ENCODE measurements around the gene PADI4.

The PADI4 gene

DNA sequence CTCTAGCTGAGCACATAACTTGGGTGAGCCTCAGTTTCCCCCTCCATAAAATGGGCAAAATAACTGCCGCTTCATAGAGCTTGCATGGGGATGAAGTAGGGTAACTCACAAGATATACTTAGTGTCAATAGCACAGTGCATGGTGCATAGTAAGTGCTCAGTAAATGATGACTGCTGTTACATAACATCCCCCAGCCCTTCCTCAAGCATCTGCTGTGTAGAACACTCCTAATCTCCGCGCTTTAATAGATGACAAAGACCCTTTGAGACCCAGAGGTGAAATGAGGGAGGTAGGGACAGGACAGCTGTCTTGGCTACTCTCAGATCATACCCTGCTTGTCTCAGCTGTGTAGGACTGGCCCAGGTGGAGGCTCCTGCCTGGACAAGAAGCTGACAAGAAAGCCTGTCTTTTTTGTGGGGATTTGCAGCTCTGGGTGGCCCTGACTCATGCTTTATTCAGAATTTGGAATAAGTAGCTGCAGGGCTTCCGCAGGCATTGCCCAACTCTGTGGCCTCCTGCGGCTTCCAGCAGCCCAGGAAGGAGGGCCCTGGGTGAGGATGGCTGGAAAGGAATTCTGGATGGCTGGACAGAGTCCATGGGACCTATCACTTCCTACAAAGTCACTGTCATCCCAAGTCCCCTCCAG is 20.7 kb upstream of the PADI4 start:
- DNase-seq = no peak

DNA sequence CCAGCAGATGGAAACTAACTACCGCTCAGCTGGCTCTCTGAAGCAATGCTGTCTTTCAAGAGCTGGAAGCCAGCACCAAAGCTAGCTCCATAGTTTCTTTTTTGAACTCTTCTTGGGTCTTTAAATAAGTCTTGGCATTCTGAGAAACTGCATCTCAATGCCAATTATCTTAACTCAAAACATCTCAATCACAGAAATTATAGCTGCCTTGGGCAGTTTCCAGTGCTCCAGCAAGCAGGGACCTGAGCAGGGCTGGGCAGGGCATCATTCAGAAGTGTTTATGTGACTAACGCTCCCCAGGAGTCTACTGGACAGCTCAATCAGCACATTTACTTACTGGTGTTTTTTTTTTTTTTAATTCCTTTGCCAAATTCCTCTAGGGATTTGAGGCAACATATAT is 18.3 kb upstream of the PADI4 start:
- no peak for DNase-seq

DNA sequence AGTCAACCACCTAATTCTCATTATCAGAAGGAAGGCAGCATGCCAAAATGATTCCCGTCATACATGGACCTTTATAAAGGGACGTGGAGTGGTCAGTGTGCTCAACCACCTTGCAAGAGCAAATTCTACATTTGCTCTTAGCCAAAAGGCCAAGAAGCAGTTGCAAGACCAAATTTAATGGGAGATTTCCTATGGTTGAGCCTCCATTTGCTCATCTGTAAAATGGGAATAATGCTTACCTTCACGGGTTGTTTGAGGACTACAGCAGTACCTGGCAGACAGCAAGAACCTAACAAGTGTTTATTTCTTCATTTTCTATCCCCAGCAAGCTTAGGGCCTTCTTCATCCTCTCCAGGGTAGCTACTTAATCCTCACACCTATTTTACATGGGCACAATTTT is 17.4 kb upstream of the PADI4 start:
- DNase-seq = no peak

DNA sequence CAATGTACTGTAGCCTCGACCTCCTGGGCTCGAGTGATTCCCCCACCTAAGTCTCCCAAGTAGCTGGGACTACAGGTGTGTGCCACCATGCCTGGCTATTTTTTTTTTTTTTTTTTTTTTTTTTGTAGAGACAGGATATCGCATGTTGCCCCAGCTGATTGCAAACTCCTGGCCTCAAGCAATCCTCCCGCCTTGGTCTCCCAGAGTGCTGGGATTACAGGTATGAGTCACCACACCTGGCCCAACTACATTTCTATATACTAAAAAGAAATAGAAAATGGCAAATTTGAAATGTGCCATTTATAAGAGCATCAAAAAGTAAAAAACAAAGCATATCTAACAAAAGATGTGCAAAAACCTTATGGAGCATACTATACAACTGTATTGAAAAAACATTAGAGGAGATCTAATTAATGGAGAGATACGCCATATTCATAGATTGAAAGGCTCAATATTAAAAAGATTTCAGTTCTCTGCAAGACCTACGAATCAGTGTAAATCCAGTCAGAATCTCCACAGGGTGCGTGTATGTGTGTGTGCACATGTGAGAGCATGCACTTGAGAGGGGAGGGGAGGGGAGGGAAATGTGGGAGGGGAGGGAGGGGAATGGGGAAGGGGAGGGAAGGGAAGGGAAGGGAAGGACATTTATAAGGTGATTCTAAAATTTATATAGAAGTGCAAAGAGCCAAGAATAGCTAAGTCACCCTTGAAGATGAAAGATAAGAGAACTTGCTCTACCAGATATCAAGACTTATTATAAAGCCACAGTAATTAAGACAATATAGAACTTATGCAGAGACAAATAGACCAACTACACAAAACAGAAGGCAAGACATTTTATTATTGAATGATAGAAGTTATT is 15.5 kb upstream of the PADI4 start:
- no peak for DNase-seq

DNA sequence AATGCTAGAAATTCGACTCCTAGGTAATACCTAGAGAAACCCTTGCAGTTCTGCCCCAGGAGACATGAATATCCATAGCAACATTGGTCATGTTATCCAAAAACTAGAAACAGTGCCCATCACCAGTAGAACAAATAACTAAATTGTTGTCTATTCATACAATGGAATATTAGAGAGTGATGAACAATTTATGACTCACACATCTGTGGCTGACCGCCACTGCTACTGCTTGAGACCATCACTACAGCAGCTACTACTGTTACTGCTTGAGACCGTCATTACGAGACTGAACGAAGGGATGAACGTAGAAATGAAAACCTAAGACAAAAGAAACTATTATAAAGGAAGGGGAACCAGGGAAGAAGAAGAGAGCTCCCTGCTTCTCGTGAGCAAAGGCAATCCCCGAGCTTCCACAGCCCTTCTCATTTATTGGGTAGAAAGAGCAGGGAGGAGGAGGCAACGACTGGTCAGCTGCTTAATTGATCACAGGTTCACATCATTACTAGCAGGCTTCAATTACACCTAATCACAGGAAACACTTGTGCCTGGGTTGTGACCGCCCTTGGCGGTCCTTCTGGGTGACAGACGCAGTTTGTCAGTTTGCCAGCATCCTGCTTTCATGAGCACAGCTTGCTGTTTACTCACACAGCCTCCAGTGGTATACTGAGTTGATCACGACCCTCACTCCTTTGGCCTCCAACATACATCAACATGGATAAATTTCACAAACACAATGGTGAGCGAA is 14.1 kb upstream of the PADI4 start:
- no peak for DNase-seq

DNA sequence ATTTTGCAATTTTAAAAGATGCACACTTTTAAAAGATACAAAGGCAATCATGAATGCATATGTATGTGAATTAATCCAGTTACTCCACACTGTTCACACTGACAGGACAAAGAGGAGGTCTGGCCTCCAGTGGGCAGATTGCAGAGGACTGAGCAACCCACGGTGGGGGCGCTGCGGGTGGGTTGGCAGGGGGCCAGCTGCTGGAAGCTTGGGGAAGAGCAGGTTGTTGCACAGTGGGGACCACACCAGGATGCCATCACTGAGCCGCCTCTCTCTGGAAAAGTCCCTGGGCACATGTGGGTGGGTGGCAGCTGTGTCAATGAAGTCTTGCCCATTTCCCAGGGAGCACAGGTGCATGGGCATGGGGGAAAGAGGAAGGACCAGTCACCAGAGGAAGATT is 12.7 kb upstream of the PADI4 start:
- DNase-seq = no peak

DNA sequence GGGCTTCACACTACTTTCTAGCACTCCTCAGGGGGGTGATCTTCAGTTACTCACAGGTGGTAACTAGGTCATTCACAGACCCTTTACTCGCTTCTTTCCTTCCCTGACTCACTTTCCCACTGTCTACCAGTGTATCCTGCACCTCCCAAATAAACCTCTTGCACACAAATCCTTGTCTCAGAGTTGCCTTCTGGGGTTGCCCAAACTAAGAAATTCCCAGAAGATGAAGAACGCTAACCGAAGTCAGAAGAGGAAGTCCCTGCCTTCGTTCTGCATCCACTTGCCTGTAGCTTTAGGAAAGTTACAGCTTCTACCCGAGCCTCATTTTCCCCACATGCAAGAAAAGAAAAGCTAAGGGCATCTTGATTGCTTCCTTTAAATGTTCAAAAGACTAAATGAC is 11.9 kb upstream of the PADI4 start:
- DNase-seq = no peak

DNA sequence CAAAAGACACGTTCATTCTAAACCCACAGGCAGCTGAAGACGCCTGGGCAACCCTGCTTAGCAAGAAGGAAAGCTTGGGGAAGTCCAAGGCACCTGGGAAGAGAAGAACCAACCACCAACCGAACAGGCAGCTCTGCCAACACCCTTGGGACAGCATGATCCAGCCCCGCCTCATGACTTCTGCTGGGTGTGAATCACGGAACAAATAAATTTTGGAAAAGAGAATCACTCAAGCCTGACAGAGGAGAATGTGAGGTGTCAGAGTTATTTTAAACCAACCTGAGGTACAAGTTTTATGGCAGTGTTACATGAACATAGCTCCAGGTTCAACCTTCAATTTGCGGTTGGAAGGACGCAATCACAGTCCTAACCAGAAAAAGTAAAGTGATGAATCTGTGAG is 10.0 kb upstream of the PADI4 start:
- no peak for DNase-seq

DNA sequence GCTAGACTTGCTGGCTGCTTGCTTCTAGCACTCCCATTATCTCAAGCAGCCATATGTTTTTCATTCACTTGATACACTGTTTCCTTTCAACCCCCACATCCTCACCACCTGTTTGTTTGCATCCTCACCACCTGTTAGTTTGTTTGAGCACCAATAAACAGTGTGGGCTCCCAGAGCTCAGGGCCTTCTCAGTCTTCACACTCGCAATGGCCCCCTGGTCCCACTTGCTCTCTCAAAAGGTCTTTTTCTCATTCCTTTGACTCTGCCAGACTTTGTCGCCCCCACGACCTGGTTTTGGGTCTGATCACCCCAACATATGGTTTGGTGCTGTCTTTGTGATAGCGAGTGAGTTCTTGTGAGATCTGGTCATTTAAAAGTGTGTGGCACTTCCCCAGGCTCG is 6.2 kb upstream of the PADI4 start:
- no peak for DNase-seq

DNA sequence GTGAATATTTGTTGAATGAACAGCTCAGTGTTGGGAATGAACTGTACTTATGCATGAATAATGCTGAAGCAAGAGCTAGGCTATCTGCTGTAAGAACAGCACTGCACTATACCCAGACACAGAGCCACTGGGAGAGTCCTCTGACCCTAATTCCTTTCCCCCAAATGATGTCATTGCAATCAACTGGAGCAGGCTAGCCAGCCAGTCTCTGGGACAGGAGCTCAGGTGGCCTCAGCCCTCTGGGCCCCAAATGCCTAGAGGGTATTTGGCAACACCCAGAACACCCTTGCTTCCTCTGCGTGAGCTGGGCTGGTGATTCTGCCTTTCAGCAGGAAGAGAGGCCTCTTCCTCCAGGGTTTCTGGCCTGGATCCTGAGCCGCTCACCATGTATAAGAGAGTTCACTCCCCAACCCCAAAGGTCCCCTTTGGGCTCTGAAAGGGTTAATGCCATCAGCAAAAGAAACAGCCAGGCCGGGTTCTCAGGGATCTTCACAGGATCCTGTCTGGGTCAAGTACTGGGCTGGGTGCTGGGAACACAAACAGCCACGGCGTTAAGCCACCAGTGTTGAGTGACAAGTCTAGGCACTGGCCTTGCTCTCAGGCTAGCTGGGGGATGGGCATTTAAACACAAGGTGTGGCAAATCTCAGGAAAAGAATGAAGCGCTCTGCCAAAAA is 3.7 kb upstream of the PADI4 start:
- no peak for DNase-seq

DNA sequence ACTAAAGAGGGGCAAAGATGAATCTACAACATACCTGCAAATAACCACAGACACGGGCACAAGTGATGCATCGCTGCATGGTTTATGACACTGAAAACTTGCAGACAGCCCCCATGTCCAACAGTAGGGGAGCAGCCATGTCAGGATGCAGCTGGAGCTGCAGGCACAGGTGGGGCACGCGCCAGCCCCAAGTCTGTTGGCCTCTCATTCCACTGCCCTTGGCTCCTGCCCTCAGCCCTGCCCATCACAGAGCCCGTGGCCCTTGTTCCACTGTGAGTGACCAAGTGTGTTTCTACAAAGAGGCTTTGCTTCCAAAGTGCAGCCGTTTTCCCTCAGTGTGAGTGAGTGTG is 3.2 kb upstream of the PADI4 start:
- no peak for DNase-seq

DNA sequence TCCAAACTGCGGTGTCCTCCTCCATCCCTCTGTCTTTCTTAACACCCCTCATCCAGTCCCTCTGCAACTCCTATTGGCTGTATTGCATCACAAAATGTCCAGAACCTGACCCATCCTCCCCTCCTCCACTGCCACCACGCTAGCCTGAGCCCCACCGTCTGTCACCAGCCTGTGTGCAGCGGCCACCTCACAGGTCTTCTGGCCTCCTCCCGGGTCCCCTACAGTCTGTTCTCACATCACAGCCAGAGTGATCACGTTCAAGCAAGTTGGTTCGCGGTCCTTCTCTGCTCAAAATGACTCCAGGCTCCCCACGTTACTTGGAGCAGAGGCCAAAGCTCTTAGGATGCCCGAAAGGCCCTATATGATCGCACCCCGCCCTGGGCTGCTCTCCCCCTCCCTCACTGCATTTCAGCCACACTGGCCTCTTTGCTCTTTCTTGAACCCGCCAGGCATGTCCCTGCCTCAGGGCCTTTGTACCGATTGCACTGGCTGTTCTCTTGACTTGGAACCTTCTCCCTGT is 2.4 kb upstream of the PADI4 start:
- no peak for DNase-seq

DNA sequence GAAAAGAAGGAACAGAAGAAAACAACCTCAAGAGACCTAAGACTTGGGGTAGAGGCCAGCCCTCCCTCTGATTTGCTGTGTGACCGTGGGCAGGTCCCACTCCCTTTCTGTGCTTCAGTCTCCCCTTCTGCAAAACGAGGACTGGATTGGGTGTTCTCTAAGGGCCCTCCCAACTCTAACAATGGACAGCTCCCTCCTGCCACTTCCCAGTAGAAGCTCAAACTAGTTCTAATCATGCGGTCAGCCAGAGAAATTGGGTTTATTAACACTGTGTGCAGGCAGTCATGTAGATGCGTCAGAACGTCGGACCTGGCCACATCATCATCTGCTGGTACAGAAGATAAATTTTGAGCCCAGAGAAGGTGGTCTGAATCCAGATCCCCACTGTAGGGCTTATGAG is 1.6 kb upstream of the PADI4 start:
- DNase-seq = no peak

DNA sequence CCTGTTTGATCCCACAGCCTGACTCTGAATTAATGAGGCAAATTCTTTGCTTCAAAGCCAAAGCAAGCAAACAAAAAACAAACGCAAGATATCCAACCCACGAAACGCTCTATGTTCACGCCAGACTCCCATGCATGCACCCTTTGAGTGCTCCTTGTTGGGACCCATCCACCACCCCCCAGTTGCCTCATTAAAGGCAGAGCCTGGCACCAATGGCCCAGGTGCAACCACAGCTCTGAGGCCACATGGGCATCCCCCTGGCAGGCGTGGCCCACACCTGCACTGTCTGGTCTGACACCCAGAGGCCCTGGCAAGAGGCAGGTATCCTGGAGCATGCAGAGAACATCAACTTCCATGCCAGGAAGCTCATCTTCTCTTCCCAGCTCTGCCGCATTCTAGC is 1.1 kb upstream of the PADI4 start:
- DNase-seq = no peak

DNA sequence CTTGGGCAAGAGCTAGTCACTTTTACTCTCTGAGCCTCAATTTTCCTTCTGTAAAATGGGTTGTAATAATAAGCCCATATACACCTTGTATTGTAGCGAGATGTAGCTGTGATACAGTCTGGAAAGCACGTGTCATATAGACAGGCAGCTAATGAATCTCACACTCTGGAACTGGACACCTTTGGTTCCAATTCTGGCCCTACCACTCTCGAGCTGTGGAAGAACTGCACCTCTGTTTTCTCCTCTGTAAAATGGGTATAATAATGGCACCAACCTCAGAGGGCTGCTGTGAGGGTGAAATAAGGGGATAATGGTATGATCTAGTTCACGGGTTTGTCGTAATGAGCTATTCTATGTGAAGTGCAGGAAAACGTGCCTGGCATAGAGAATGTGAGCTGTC is 668 bp upstream of the PADI4 start:
- DNase-seq = no peak

DNA sequence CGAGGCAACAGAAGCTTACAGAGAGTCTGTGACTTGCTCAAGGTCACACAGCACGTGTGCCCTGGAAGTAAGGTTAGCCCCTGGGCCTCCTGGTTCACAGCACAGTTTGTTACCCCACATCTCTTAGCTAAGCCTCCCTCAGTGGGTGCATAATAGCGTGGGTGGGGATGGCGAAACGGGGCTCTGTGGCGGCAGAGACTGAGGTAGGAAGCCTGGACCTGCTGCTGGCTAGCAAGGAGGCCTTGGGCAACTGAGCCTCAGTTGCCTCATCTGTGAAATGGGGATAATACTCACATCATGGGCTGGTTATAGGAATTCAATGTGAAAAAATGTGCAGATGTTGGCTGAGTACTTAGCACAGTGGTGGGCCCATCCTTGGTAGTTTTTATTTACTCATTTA is 596 bp downstream of the PADI4 start:
- DNase-seq = no peak

DNA sequence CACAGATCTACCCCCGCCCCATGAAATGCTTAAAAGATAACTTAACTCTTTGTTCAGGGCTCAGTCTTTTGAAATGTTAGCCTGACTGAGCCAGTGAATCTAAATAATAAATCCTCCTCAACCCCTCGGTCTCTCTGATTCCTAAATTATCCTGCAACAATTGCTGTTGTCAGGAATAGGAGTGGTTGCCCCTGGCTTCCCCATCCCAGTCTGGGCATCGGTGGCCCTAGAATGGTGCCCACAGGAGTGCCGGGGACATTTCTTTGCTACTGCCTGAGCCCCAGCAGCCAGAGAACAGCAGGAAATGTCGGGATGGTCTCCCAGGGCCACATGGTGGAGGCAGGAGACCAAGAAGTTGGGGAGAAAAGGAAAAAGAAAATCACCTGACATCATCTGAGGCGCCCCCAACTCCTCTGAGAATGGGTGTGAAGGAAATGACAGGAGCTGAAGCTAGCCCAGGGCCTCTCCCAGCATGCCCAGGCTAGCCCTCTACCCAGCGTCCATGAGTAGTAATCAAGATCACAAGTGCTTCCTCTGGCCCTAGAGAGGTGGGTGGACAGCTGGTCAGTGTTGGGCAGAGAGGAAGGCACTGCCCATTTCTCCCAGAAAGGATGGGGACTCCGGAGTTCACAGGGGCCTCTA is 1.6 kb downstream of the PADI4 start:
- DNase-seq = no peak

DNA sequence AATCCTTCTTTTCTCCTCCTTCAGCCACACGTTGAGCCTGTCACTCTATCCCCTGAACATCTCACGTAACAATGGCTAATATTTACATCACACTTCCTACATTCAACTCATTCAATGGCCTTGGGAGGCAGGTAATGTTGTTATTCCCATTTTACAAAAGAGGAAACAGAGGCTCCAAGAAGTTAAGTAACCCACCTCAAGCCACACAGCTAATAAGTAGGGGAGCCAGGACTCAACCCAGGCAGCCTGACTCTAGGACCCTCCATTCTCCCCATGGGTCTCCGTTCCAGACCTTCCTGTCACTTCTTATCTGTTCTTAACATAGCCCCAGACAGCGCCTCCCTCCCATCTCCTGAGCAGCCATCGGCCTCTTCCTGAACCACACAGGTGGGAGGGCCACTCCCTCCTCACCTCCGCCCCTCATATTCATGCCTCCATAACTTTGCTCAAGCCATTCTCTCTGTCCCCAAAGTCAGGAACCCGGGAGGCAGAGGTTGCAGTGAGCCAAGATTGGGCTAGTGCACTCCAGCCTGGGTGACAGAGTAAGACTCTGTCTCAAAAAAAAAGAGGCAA is 2.2 kb downstream of the PADI4 start:
- DNase-seq = no peak

DNA sequence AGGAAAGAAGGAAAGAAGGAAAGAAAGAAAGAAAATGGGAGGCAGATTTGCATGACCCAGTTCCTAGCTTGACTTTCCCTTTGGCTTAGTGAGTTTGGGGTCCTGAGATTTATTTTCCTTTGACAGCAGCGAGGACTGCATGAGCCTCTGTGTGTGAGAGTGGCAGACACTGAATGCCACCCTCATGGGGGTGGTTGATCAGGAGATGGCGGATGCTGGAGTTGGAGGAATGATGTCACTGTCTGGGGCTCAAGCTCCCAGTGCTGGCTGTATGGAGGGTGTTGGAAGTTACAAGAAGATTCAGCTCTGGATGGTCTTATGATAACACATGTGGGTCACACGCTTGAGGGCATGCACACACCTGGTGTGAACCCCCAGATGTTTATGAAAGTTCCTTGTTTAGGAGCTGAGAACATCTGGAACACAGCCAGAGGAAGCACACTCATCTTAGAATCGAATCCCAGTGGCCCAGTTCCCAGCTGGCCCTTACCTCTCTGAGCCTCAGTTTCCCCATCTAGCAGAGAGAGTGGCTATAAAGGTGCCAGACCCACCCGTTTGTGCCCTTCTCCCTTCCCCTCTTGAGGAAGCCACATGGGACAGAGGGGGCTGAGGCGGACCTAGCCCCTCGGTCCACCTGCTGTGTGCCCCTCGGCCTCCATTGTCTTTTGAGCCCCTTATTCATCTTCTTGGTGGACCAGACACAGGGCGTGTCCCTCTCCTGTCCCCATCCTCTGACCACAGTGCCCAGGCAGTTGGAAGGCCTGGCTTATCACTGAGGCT is 5.7 kb downstream of the PADI4 start:
- no peak for DNase-seq

DNA sequence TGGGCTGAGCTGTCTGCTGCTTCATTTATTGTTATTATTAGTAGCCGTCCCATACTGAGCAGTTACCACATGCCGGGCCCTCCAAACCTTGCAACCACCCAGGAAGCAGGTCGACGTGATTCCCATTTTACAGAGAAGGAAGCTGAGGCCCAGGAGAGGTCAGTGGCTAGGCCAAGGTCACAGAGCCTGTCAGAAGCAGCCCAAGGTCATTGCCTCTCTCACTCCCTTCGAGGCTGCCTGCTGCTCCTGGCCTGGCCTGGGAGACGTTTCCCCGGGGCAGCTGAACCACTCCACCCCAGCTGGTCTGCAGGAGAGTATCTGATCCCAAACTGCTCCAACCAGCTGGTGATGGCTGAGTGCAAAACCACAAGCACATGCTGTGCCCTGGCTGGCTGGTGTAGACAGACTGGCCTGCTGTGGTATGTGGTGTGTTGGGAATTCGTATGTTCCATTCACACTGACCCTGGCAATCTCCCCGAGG is 6.5 kb downstream of the PADI4 start:
- no peak for DNase-seq

DNA sequence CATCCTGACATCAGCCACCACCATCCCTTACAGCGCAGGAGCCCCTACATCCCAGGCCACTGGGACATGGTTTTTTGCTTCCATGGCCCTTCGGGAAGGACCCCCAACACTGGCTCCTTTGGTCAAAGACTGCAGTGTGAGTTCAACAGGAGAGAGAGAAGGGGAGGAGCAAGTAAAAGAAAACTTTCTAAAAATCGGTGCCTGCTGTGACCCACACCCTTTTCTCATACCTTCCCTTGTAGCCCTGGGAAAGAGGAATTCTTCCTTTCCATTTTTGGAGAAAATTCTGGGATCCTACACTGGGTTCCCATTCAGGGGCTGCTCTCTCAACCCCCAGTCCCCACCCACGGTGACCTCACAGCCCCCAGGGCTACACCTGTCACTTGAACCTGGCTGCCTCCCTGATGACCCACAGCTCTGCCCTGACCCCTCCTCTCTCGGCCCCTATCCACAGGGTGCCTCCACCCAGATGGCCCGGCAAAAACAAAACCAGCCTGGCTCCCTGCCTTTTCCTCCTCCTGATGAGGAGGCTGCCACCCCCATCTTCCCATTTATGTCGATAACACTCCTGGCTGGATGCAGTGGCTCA is 7.6 kb downstream of the PADI4 start:
- DNase-seq = no peak

Data from CD4-positive, alpha-beta T cell treated with Interleukin-4 for 4 hours (primary cell).